HEK293 (cell line): Measurements from ENCODE around the gene IL5.
"Not testable (repeated sequence)": the region's sequence is repeated elsewhere in the genome, so short reads cannot be mapped to it uniquely, and the experiment has no call there.

Source experiments
- CTCF ChIA-PET: fragments of 350-600 bp; formaldehyde crosslinking; extraction: SDS; loops from one replicate; lab custom pipeline; 2021; ENCODE audit warnings: antibody characterized with exemption; lab: Yijun Ruan, JAX
- POLR2A ChIA-PET: fragments of 300-600 bp; formaldehyde crosslinking; extraction: SDS; loops from one replicate; lab custom pipeline; 2020; ENCODE audit warnings: antibody characterized with exemption, inconsistent platforms; lab: Yijun Ruan, JAX
- H3K27ac ChIP-seq: fragments of 200-500 bp; sonication (Bioruptor generic); 2 replicates; pipeline ENCODE4 v1.5.1; 2014; ENCODE audit warnings: low read depth, low read length, control low read depth, inconsistent platforms; ENCODE audit errors: extremely low read depth
- H3K36me3 ChIP-seq, 2 experiments: fragments of 200-500 bp in 1 of 2; sonication (Bioruptor generic) in 1 of 2; 1 replicate in 1 of 2; 2 replicates in 1 of 2; pipeline ENCODE4 v1.5.1; 2014 to 2017; ENCODE audit warnings: inconsistent platforms in 2 of 2, low read length in 2 of 2; ENCODE audit not compliant: control insufficient read depth in 2 of 2, insufficient read depth in 1 of 2
- H3K4me1 ChIP-seq: fragments of 200-500 bp; sonication (Bioruptor generic); 2 replicates; pipeline ENCODE4 v1.5.1; 2014; ENCODE audit warnings: mild to moderate bottlenecking, low read length, inconsistent platforms; ENCODE audit not compliant: control insufficient read depth, insufficient read depth
- H3K4me3 ChIP-seq: 2 replicates; pipeline ENCODE4 v1.5.1; 2011; ENCODE audit warnings: low read depth, mild to moderate bottlenecking, control low read depth, low read length, moderate library complexity
- H3K9me3 ChIP-seq: fragments of 200-500 bp; sonication (Bioruptor generic); 2 replicates; pipeline ENCODE4 v1.5.1; 2014; ENCODE audit warnings: low read depth, low read length, inconsistent platforms; ENCODE audit not compliant: control insufficient read depth, insufficient read depth
- GFI1B ChIP-seq: fragments of 450-650 bp; formaldehyde crosslinking; IDR thresholded peaks from 2 replicates; pipeline ENCODE4 v1.5.1; 2016; ENCODE audit warnings: missing biosample characterization, missing genetic modification characterization
- KLF10 ChIP-seq: fragments of 450-650 bp; IDR thresholded peaks from 2 replicates; pipeline ENCODE4 v1.5.1; 2018; ENCODE audit warnings: missing biosample characterization, mild to moderate bottlenecking, missing genetic modification characterization
- KLF8 ChIP-seq: fragments of 450-650 bp; formaldehyde crosslinking; IDR thresholded peaks from 2 replicates; pipeline ENCODE4 v1.5.1; 2016; ENCODE audit warnings: missing biosample characterization, missing genetic modification characterization
- SETDB1 ChIP-seq: IDR thresholded peaks from one replicate; pipeline ENCODE4 v1.6.1; 2017; ENCODE audit warnings: mild to moderate bottlenecking, low read length, moderate library complexity, mixed read lengths; ENCODE audit not compliant: insufficient read length
- TCF7L2 ChIP-seq: IDR thresholded peaks from 2 replicates; pipeline ENCODE4 v1.6.1; 2011; ENCODE audit warnings: low read depth, mild to moderate bottlenecking, inconsistent platforms, low read length, moderate library complexity, borderline replicate concordance
- ZBTB20 ChIP-seq: fragments of 450-650 bp; formaldehyde crosslinking; IDR thresholded peaks from 2 replicates; pipeline ENCODE4 v1.5.1; 2016; ENCODE audit warnings: missing biosample characterization, missing genetic modification characterization
- ZNF133 ChIP-seq: fragments of 450-650 bp; formaldehyde crosslinking; IDR thresholded peaks from 2 replicates; pipeline ENCODE4 v1.5.1; 2016; ENCODE audit warnings: missing biosample characterization, missing genetic modification characterization
- ZNF146 ChIP-seq: fragments of 450-650 bp; formaldehyde crosslinking; IDR thresholded peaks from 2 replicates; pipeline ENCODE4 v1.5.1; 2016; ENCODE audit warnings: missing biosample characterization, missing genetic modification characterization
- ZNF169 ChIP-seq: fragments of 450-650 bp; formaldehyde crosslinking; IDR thresholded peaks from 2 replicates; pipeline ENCODE4 v1.5.1; 2016; ENCODE audit warnings: missing biosample characterization, missing genetic modification characterization
- ZNF184 ChIP-seq: fragments of 450-650 bp; IDR thresholded peaks from 2 replicates; pipeline ENCODE4 v1.5.1; 2018; ENCODE audit warnings: missing biosample characterization, mild to moderate bottlenecking, missing genetic modification characterization
- ZNF211 ChIP-seq: fragments of 450-650 bp; formaldehyde crosslinking; IDR thresholded peaks from 2 replicates; pipeline ENCODE4 v1.5.1; 2016; ENCODE audit warnings: low read depth, missing biosample characterization, missing genetic modification characterization
- ZNF280D ChIP-seq: fragments of 450-650 bp; formaldehyde crosslinking; IDR thresholded peaks from 2 replicates; pipeline ENCODE4 v1.5.1; 2016; ENCODE audit warnings: missing biosample characterization, missing genetic modification characterization
- ZNF292 ChIP-seq: fragments of 450-650 bp; formaldehyde crosslinking; IDR thresholded peaks from 2 replicates; pipeline ENCODE4 v1.5.1; 2016; ENCODE audit warnings: low read depth, missing biosample characterization, missing genetic modification characterization, borderline replicate concordance
- ZNF335 ChIP-seq: fragments of 450-650 bp; formaldehyde crosslinking; conservative IDR thresholded peaks from 2 replicates; pipeline ENCODE4 v1.5.1; 2016; ENCODE audit warnings: missing biosample characterization, missing genetic modification characterization
- ZNF37A ChIP-seq: fragments of 450-650 bp; IDR thresholded peaks from 2 replicates; pipeline ENCODE4 v1.5.1; 2018; ENCODE audit warnings: missing biosample characterization, missing genetic modification characterization
- ZNF394 ChIP-seq: fragments of 450-650 bp; formaldehyde crosslinking; IDR thresholded peaks from 2 replicates; pipeline ENCODE4 v1.5.1; 2016; ENCODE audit warnings: missing biosample characterization, missing genetic modification characterization, mild to moderate bottlenecking, moderate library complexity, borderline replicate concordance
- ZNF416 ChIP-seq: fragments of 450-650 bp; formaldehyde crosslinking; IDR thresholded peaks from 2 replicates; pipeline ENCODE4 v1.5.1; 2016; ENCODE audit warnings: missing biosample characterization, missing genetic modification characterization
- ZNF426 ChIP-seq: fragments of 450-650 bp; formaldehyde crosslinking; IDR thresholded peaks from 2 replicates; pipeline ENCODE4 v1.5.1; 2017; ENCODE audit warnings: missing biosample characterization, missing genetic modification characterization, mild to moderate bottlenecking, inconsistent platforms, moderate library complexity
- ZNF521 ChIP-seq: fragments of 450-650 bp; formaldehyde crosslinking; IDR thresholded peaks from 2 replicates; pipeline ENCODE4 v1.5.1; 2017; ENCODE audit warnings: missing biosample characterization, mild to moderate bottlenecking, missing genetic modification characterization
- ZNF544 ChIP-seq: fragments of 450-650 bp; formaldehyde crosslinking; IDR thresholded peaks from 2 replicates; pipeline ENCODE4 v1.5.0; 2017; ENCODE audit warnings: missing biosample characterization, missing genetic modification characterization
- ZNF580 ChIP-seq: fragments of 450-650 bp; formaldehyde crosslinking; IDR thresholded peaks from 2 replicates; pipeline ENCODE4 v1.5.1; 2016; ENCODE audit warnings: missing biosample characterization, missing genetic modification characterization
- ZNF621 ChIP-seq: fragments of 450-650 bp; formaldehyde crosslinking; IDR thresholded peaks from 2 replicates; pipeline ENCODE4 v1.5.1; 2017; ENCODE audit warnings: missing biosample characterization, missing genetic modification characterization
- ZNF670 ChIP-seq: fragments of 450-650 bp; formaldehyde crosslinking; IDR thresholded peaks from 2 replicates; pipeline ENCODE4 v1.5.1; 2016; ENCODE audit warnings: missing biosample characterization, missing genetic modification characterization, low read depth
- ZNF677 ChIP-seq: fragments of 450-650 bp; IDR thresholded peaks from 2 replicates; pipeline ENCODE4 v1.5.0; 2018; ENCODE audit warnings: missing biosample characterization, mild to moderate bottlenecking, missing genetic modification characterization, moderate library complexity
- ZSCAN30 ChIP-seq: fragments of 450-650 bp; IDR thresholded peaks from 2 replicates; pipeline ENCODE4 v1.5.1; 2018; ENCODE audit warnings: missing biosample characterization, mild to moderate bottlenecking, missing genetic modification characterization, moderate library complexity
- ZXDB ChIP-seq: fragments of 450-650 bp; formaldehyde crosslinking; IDR thresholded peaks from 2 replicates; pipeline ENCODE4 v1.5.1; 2016; ENCODE audit warnings: missing biosample characterization, missing genetic modification characterization

The IL5 gene

GRCh38 chr5:132586063-132586462, 42.7 kb upstream of the IL5 start (continued):
- TF ChIP-seq GFI1B (tag by site-specific recombination) (no peak), ZNF670 (tag by site-specific recombination) (no peak), KLF10 (tag by site-specific recombination) (no peak), ZNF211 (tag by site-specific recombination) (no peak), SETDB1 (no peak), ZNF426 (tag by site-specific recombination) (no peak), ZNF292 (tag by site-specific recombination) (no peak), ZNF621 (tag by site-specific recombination) (no peak), ZNF335 (no peak)

GRCh38 chr5:132584560-132584959, 41.2 kb upstream of the IL5 start:
- CTCF ChIA-PET, H3K27ac ChIP-seq, POLR2A ChIA-PET, H3K4me1 ChIP-seq, H3K9me3 ChIP-seq, H3K4me3 ChIP-seq: not testable (repeated sequence)
- TF ChIP-seq ZNF146 (tag by site-specific recombination) (peak; percentile 98), ZNF580 (tag by site-specific recombination) (0 out of 2 replicates have a peak, but pooled peaks have one; percentile 51)
- peaks cover 21 to 71% of the 10 kb centered on the region in 2 experiments for H3K36me3 ChIP-seq

GRCh38 chr5:132576123-132576522, 32.8 kb upstream of the IL5 start:
- no peak for TF ChIP-seq ZNF416 (tag by site-specific recombination)
- POLR2A ChIA-PET: no interaction called here
- Histone ChIP-seq H3K27ac (no peak overlapping the region), H3K4me1 (no peaks in the 10 kb centered on the region), H3K9me3 (no peaks in the 10 kb centered on the region), H3K36me3 (peaks cover 25 to 82% of the 10 kb centered on the region in 2 experiments), H3K4me3 (no peak overlapping the region)
- CTCF ChIA-PET: no interaction called here

- no peak overlapping the region for H3K4me3 ChIP-seq
- H3K4me1 ChIP-seq: no peaks in the 10 kb centered on the region
- CTCF ChIA-PET: no interaction called here
- TF ChIP-seq ZXDB (tag by site-specific recombination) (no peak), TCF7L2 (no peak), ZNF544 (tag by site-specific recombination) (no peak), ZNF677 (no peak), KLF8 (tag by site-specific recombination) (no peak), ZNF37A (tag by site-specific recombination) (no peak), GFI1B (tag by site-specific recombination) (no peak), ZBTB20 (tag by site-specific recombination) (no peak), ZSCAN30 (tag by site-specific recombination) (no peak), ZNF169 (no peak), ZNF280D (tag by site-specific recombination) (no peak), ZNF521 (tag by site-specific recombination) (no peak), ZNF394 (tag by site-specific recombination) (no peak), ZNF133 (tag by site-specific recombination) (no peak), ZNF184 (tag by site-specific recombination) (no peak)
- H3K9me3 ChIP-seq: no peaks in the 10 kb centered on the region
- H3K36me3 ChIP-seq: peaks cover 30 to 78% of the 10 kb centered on the region in 2 experiments
- POLR2A ChIA-PET: interaction anchor here (0.8 kb wide), 1 partner anchor 40 kb away, joined by 3 read pairs; no protein-coding TSS in a partner anchor
- no peak overlapping the region for H3K27ac ChIP-seq
Measured at GRCh38 chr5:132566657-132567056, 23.3 kb upstream of the IL5 start.

- H3K27ac ChIP-seq, POLR2A ChIA-PET, H3K4me1 ChIP-seq, CTCF ChIA-PET, H3K4me3 ChIP-seq, H3K9me3 ChIP-seq: not testable (repeated sequence)
- peaks cover 42 to 80% of the 10 kb centered on the region in 2 experiments for H3K36me3 ChIP-seq
Measured at GRCh38 chr5:132564555-132564954, 21.2 kb upstream of the IL5 start.
